ENCODE results near the gene GGT7. TPM values are rescaled to one million over a fixed set of nuclear protein-coding genes. Genes with fewer than 3 reads are reported as not detected.

The GGT7 gene
- total and polyA plus RNA-seq, 2 of the 4 experiments (the other 2 are of a cell fraction) = 3.4 to 25.9 TPM

- ChIA-PET POLR2A (ENCODE audit: unreplicated experiment) (interaction anchor here (0.6 kb wide), 1 partner anchor 11 kb away, joined by 4 read pairs; no protein-coding TSS in a partner anchor), CTCF (interaction anchor here (0.6 kb wide), 1 partner anchor 300 kb away, joined by 3 read pairs; no protein-coding TSS in a partner anchor)
- Histone ChIP-seq H3K79me1 (ENCODE audit: low read depth in 1 of 2, low read length in 2 of 2) (peaks cover 6 to 23% of the 10 kb centered on the region in 2 experiments; a peak in 3 of 4 replicates), H2AK5ac (ENCODE audit: low read depth, low read length) (peak overlapping the region; percentile 73), H4K8ac (ENCODE audit: low read depth in 2 of 2, low read length in 2 of 2) (peak overlapping the region; percentile 25 to 84; a peak in 3 of 4 replicates), H3K4me2 (ENCODE audit: low read depth, low read length) (peak overlapping the region; percentile 38), H4K20me1 (ENCODE audit: insufficient read depth, low read length) (peaks cover 5% of the 10 kb centered on the region; the same call in 1 of the 2 replicates), H3K23ac (ENCODE audit: low read depth, low read length) (peak overlapping the region; percentile 55; the same call in 1 of the 2 replicates), H3K4me3 (ENCODE audit: insufficient read depth, low read depth, low read length) (no peak overlapping the region), H4K5ac (ENCODE audit: low read depth, low read length) (peak overlapping the region; percentile 22), H2AFZ (replicated peaks; ENCODE audit: low read length, poor library complexity) (no peak overlapping the region), H3K56ac (ENCODE audit: extremely low read depth, insufficient read depth, low read length) (peak overlapping the region; percentile 35; the same call in 1 of the 2 replicates), H3K9ac (ENCODE audit: low read depth, low read length) (peak overlapping the region; percentile 54), H4K91ac (ENCODE audit: insufficient read depth, low read depth, low read length) (peak overlapping the region; percentile 55), H3K4ac (ENCODE audit: low read depth, low read length) (peak overlapping the region; percentile 86), H2BK5ac (ENCODE audit: low read depth, low read length, poor library complexity, severe bottlenecking) (peak overlapping the region; percentile 75), H2BK15ac (ENCODE audit: low read depth, low read length) (peak overlapping the region; percentile 58; the same call in 2 of the 3 replicates), H3K9me3 (ENCODE audit: control insufficient read depth, insufficient read depth, low read length) (no peaks in the 10 kb centered on the region), H3K36me3 (ENCODE audit: control insufficient read depth, insufficient read depth, low read length) (no peaks in the 10 kb centered on the region), H3K27ac (ENCODE audit: insufficient read depth, low read length) (peak overlapping the region; percentile 61), H3K14ac (replicated peaks; ENCODE audit: low read depth, low read length) (peak overlapping the region; percentile 76), H3K9me1 (ENCODE audit: insufficient read depth, low read length) (peaks cover 16% of the 10 kb centered on the region), H2BK120ac (ENCODE audit: low read depth, low read length) (peak overlapping the region; percentile 88), H3K27me3 (ENCODE audit: control insufficient read depth, insufficient read depth, low read length) (no peaks in the 10 kb centered on the region), H2AK9ac (replicated peaks; ENCODE audit: low read depth, low read length, poor library complexity) (no peak overlapping the region), H2BK20ac (ENCODE audit: low read depth, low read length) (peak overlapping the region; percentile 83), H3K4me1 (ENCODE audit: control insufficient read depth, insufficient read depth, low read length) (peaks cover 6% of the 10 kb centered on the region), H3K18ac (ENCODE audit: low read depth, low read length) (peak overlapping the region; percentile 68)
- TF ChIP-seq FOS (IDR thresholded peaks at IDR 0.05; ENCODE audit: low read depth, low read length) (peak; percentile 43; the same call in 1 of the 2 replicates), MAZ (IDR thresholded peaks at IDR 0.05; ENCODE audit: borderline replicate concordance, low read depth, low read length) (no peak)
- peak; percentile 99 for ATAC-seq (ENCODE audit: low read depth)
- in situ Hi-C loops (cut with MboI; ENCODE audit: low sequenced_read_pairs) = no loop called here
- dilution Hi-C loops (cut with HindIII; ENCODE audit: low sequenced_read_pairs, unreplicated experiment) = no loop called here
- intact Hi-C loops (cut with micrococcal nuclease) = no loop called here
- peak; percentile 92 for DNase-seq
- BruUV-seq (replicated peaks) = no TSS peak
- 50% methylated on average over 2 of the region's 7 CpGs; no CpG with 5 or more reads in 1 of the 2 experiments for WGBS, 2 experiments (ENCODE audit: extremely low coverage in 2 of 2, insufficient read length in 1 of 2)
Observed at GRCh38 chr20:34907616-34908469, 35.2 kb upstream of the GGT7 start.
